Thyroid gland (tissue), 4 donors: ENCODE results near the gene INO80E.

Experiments
- POLR2A ChIP-seq, 2 donors: fragments of 450-650 bp; IDR thresholded peaks; one replicate each; pipeline ENCODE4 v1.6.1; 2017; ENCODE audit warnings: antibody characterized with exemption in 2 of 2, mild to moderate bottlenecking in 2 of 2, moderate library complexity in 1 of 2
- TF ChIP-seq, protein P1 (sequence below), 6 experiments: fragments of 200-600 bp in 3 of 6; fragments of 450-650 bp in 3 of 6; sonication (generic) in 3 of 6; IDR thresholded peaks; one replicate each; pipeline ENCODE4 v1.5.1; 2016 to 2019; ENCODE audit warnings: antibody characterized with exemption in 6 of 6, mild to moderate bottlenecking in 2 of 6, inconsistent platforms in 1 of 6, moderate library complexity in 1 of 6

DNA sequence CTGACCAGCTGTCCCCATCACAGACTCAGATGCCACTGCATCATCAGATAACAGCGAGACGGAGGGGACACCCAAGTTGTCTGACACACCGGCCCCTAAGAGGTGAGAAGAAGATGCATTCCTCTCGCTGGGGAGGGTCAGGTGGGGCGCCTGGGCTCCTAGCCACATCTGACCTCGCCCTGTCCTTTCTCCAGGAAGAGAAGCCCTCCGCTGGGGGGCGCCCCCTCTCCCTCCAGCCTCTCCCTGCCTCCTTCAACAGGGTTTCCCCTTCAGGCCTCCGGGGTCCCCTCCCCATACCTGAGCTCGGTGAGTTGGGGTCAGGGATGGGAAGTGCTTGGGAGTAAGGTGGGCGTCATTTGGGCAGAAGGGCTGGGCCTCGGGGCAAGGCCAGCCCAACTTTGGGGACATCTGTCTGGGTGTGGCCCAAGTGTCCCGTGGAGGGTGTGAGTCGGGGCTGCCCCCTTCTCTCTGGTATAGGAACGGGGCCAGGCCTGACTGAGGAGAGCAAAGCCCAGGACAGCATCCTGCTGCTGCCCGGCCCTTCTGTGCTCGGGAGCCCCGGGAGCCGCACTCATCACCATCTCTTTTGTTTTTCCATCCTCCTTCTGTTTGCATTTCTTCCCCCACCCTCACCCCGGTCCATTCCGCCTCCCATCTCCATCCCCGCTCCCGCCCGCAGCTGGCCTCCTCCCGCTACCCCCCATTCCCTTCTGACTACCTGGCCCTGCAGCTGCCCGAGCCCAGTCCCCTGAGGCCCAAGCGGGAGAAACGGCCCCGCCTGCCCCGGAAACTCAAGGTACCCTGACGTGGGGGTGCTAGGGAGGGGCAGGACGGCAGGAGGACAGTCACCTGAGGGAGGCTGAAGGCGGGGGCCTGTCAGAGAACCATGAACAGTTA lies 4.9 kb downstream of the INO80E start:
- TF ChIP-seq, protein P1, sequence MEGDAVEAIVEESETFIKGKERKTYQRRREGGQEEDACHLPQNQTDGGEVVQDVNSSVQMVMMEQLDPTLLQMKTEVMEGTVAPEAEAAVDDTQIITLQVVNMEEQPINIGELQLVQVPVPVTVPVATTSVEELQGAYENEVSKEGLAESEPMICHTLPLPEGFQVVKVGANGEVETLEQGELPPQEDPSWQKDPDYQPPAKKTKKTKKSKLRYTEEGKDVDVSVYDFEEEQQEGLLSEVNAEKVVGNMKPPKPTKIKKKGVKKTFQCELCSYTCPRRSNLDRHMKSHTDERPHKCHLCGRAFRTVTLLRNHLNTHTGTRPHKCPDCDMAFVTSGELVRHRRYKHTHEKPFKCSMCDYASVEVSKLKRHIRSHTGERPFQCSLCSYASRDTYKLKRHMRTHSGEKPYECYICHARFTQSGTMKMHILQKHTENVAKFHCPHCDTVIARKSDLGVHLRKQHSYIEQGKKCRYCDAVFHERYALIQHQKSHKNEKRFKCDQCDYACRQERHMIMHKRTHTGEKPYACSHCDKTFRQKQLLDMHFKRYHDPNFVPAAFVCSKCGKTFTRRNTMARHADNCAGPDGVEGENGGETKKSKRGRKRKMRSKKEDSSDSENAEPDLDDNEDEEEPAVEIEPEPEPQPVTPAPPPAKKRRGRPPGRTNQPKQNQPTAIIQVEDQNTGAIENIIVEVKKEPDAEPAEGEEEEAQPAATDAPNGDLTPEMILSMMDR (IDR thresholded peaks at IDR 0.05) = no peak
- TF ChIP-seq POLR2A (IDR thresholded peaks at IDR 0.05) = no peak
